OCI-LY7 (cell line): ENCODE measurements around the gene LRGUK. TPM values are rescaled to one million over a fixed set of nuclear protein-coding genes. Genes with fewer than 3 reads are reported as not detected.

Experiments used
- BruUV-seq: library from RNA; stranded (reverse); fragments of 400-500 nt; replicated peaks from 2 replicates; lab custom pipeline; 2021; lab: Mats Ljungman, UMichigan
- CTCF ChIA-PET: fragments of 300-600 bp; sonication (Branson Sonifier 250); formaldehyde crosslinking; loops from one replicate; lab custom pipeline; 2022; ENCODE audit warnings: antibody characterized with exemption; ENCODE audit not compliant: unreplicated experiment; lab: Charles Lee
- POLR2A ChIA-PET: fragments of 300-600 bp; sonication (Branson Sonifier 250); formaldehyde crosslinking; loops from one replicate; lab custom pipeline; 2022; ENCODE audit warnings: antibody characterized with exemption; lab: Charles Lee
- DNase-seq: peaks from one replicate; pipeline ENCODE4 v3.0.0-alpha.2; 2015; ENCODE audit warnings: low spot score
- H2AFZ ChIP-seq: fragments of 200-600 bp; sonication (generic), shearing (Covaris generic); 2 replicates; pipeline ENCODE4 v1.6.1; 2014; ENCODE audit warnings: mild to moderate bottlenecking, antibody characterized with exemption, low read length, moderate library complexity
- H3K27ac ChIP-seq: fragments of 200-600 bp; sonication (generic); 2 replicates; pipeline ENCODE4 v1.5.1; 2014; ENCODE audit warnings: mixed run types, low read depth, mild to moderate bottlenecking, moderate library complexity, low read length, inconsistent platforms; ENCODE audit not compliant: poor library complexity, severe bottlenecking
- H3K36me3 ChIP-seq: fragments of 200-600 bp; sonication (generic); 2 replicates; pipeline ENCODE4 v1.6.1; 2014; ENCODE audit warnings: mild to moderate bottlenecking, antibody characterized with exemption, low read length, moderate library complexity, mixed read lengths; ENCODE audit not compliant: insufficient read depth
- H3K4me1 ChIP-seq: fragments of 200-600 bp; sonication (generic); 2 replicates; pipeline ENCODE4 v1.5.1; 2014; ENCODE audit warnings: mild to moderate bottlenecking, low read length; ENCODE audit not compliant: insufficient read depth, poor library complexity, severe bottlenecking
- H3K4me2 ChIP-seq: fragments of 200-600 bp; sonication (generic); 2 replicates; pipeline ENCODE4 v1.6.1; 2014; ENCODE audit warnings: mild to moderate bottlenecking, low read length
- H3K4me3 ChIP-seq: fragments of 200-600 bp; sonication (generic); 2 replicates; pipeline ENCODE4 v1.5.1; 2014; ENCODE audit warnings: mild to moderate bottlenecking, low read depth, low read length; ENCODE audit not compliant: poor library complexity, severe bottlenecking
- H3K79me2 ChIP-seq: fragments of 200-600 bp; sonication (generic); 2 replicates; pipeline ENCODE4 v1.6.1; 2016; ENCODE audit warnings: low read depth, mild to moderate bottlenecking, low read length, moderate library complexity, mixed read lengths; ENCODE audit not compliant: insufficient read depth
- H3K9me2 ChIP-seq: fragments of 200-600 bp; sonication (generic); 2 replicates; pipeline ENCODE4 v1.6.1; 2016; ENCODE audit warnings: mild to moderate bottlenecking, low read length, mixed read lengths; ENCODE audit not compliant: insufficient read depth
- H3K9me3 ChIP-seq: fragments of 200-600 bp; sonication (generic); 2 replicates; pipeline ENCODE4 v1.6.1; 2014; ENCODE audit warnings: mild to moderate bottlenecking, mixed run types, low read length, mixed read lengths
- H4K20me1 ChIP-seq: fragments of 200-600 bp; sonication (generic); 2 replicates; pipeline ENCODE4 v1.6.1; 2014; ENCODE audit warnings: mild to moderate bottlenecking, antibody characterized with exemption, low read length, moderate library complexity, mixed read lengths; ENCODE audit not compliant: insufficient read depth
- EZH2phosphoT487 ChIP-seq: fragments of 200-600 bp; sonication (generic); IDR thresholded peaks from 2 replicates; pipeline ENCODE4 v1.6.1; 2018; ENCODE audit warnings: low read depth, borderline replicate concordance, mild to moderate bottlenecking, mixed run types, antibody characterized with exemption, low read length, moderate library complexity, mixed read lengths
- intact Hi-C: fragments of 100-400 bp; cut with micrococcal nuclease; formaldehyde crosslinking; loops from one replicate; pipeline ENCODE4 v1.10.0; 2022; ENCODE audit not compliant: unreplicated experiment
- total RNA-seq, 2 experiments: library from RNA; depleted of rRNA in 1 of 2; stranded (reverse); fragments of >200 nt in 1 of 2; shearing (Covaris generic) in 1 of 2; gene quantifications; 2 replicates each; pipeline ENCODE4 v1.2.3, GENCODE V29; 2014 to 2022
- TF ChIP-seq, protein P1 (sequence below): fragments of 200-600 bp; sonication (generic); conservative IDR thresholded peaks from 2 replicates; pipeline ENCODE4 v1.5.1; 2014; ENCODE audit warnings: mild to moderate bottlenecking, antibody characterized with exemption, low read length, moderate library complexity, mixed read lengths

Gene LRGUK
- total RNA-seq, 2 experiments from 2014 or later = 0.46 to 0.95 TPM

DNA sequence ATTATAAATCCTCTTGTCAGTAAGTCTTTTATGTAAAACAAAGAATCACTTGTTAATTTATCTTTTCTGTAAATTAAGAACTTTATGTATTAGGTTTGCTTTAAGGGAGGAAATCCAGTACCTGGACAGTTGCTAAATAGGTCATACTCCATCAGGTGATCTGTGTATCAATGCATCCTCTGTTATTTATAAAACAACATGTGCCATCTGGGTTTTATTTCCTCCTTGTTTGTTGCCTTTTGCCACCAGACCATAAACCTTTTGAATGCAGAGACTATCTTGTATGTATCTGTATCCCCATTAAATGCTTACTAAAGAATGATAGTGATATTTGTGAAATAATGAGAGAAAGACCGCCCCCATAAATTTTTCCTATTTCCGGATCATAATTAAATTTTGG lies 119.6 kb downstream of the LRGUK start:
- peak overlapping the region; percentile 59 for H3K4me2 ChIP-seq
- H4K20me1 ChIP-seq = no peaks in the 10 kb centered on the region
- ChIA-PET POLR2A (no interaction called here), CTCF (interaction anchor here (1.2 kb wide), 1 partner anchor 70 kb away, joined by 4 read pairs; the partner anchor contains the start of gene SLC35B4)
- no peaks in the 10 kb centered on the region for H3K9me2 ChIP-seq
- peak; percentile 26 for DNase-seq
- peak overlapping the region; percentile 44 for H3K4me3 ChIP-seq
- BruUV-seq = no TSS peak
- H3K36me3 ChIP-seq = no peaks in the 10 kb centered on the region
- H3K79me2 ChIP-seq = no peaks in the 10 kb centered on the region
- no peaks in the 10 kb centered on the region for H3K9me3 ChIP-seq
- H2AFZ ChIP-seq = peak overlapping the region; percentile 40; the same call in 1 of the 2 replicates
- H3K27ac ChIP-seq = peak overlapping the region; percentile 74
- intact Hi-C loops = loop anchor here (1.0 to 5.0 kb wide), 5 partner anchors 47 to 211 kb away; partner anchors contain the start of genes AKR1B1 and SLC35B4
- peaks cover 41% of the 10 kb centered on the region for H3K4me1 ChIP-seq
- TF ChIP-seq EZH2phosphoT487 = no peak

DNA sequence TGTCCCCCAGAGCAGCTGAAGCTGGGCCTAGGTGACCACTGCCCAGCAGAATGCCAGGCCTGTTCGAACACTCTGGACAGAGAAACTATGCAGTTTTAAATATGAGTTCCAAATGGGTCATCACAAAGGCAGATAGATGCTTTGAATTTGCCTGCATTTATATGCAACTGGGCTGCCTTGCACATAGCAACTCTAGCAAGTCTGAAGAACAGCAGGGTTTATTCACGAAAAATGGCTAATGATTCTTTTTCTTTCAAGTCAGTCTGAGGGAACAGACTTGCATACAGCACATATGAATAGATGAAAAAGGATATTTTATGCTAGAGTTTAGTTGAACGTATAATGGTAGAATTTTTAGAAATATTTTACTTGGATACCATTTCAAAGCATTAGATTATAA lies 121.1 kb downstream of the LRGUK start:
- POLR2A ChIA-PET = interaction anchor here (0.9 kb wide), 1 partner anchor 146 kb away, joined by 4 read pairs; no protein-coding TSS in a partner anchor
- TF ChIP-seq EZH2phosphoT487 = no peak
- TF ChIP-seq, protein P1, sequence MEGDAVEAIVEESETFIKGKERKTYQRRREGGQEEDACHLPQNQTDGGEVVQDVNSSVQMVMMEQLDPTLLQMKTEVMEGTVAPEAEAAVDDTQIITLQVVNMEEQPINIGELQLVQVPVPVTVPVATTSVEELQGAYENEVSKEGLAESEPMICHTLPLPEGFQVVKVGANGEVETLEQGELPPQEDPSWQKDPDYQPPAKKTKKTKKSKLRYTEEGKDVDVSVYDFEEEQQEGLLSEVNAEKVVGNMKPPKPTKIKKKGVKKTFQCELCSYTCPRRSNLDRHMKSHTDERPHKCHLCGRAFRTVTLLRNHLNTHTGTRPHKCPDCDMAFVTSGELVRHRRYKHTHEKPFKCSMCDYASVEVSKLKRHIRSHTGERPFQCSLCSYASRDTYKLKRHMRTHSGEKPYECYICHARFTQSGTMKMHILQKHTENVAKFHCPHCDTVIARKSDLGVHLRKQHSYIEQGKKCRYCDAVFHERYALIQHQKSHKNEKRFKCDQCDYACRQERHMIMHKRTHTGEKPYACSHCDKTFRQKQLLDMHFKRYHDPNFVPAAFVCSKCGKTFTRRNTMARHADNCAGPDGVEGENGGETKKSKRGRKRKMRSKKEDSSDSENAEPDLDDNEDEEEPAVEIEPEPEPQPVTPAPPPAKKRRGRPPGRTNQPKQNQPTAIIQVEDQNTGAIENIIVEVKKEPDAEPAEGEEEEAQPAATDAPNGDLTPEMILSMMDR = no peak
- Histone ChIP-seq H3K27ac (no peak overlapping the region), H3K4me3 (no peak overlapping the region), H3K4me2 (peak overlapping the region; percentile 59), H2AFZ (peak overlapping the region; percentile 58; the same call in 1 of the 2 replicates), H3K9me2 (no peaks in the 10 kb centered on the region), H3K4me1 (peaks cover 41% of the 10 kb centered on the region), H3K79me2 (no peaks in the 10 kb centered on the region), H4K20me1 (no peaks in the 10 kb centered on the region), H3K9me3 (no peaks in the 10 kb centered on the region), H3K36me3 (no peaks in the 10 kb centered on the region)
- no TSS peak for BruUV-seq
- no peak for DNase-seq
- intact Hi-C loops = loop anchor here (5.0 kb wide), 2 partner anchors 161 to 209 kb away; partner anchors contain the start of gene AKR1B1
- CTCF ChIA-PET = interaction anchor here (1.2 kb wide), 1 partner anchor 69 kb away, joined by 4 read pairs; the partner anchor contains the start of gene SLC35B4

DNA sequence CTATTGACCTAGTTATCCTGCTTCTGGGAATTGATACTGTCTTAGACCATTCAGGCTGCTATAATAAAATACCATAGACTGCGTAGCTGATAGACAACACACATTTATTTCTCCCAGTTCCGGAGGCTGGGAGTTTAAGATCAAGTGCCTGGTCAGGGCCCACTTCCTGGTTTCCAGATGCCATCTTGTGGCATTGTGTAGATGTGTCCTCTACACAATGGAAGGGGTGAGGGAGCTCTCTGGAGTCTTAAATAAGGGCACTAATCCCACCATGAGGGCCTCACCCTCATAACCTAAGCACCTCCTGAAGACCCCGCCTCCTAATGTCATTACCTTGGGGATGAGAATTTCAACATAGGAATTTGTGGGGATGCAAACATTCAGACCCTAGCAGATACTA lies 127.2 kb downstream of the LRGUK start:
- H3K4me1 ChIP-seq = no peaks in the 10 kb centered on the region
- no TSS peak for BruUV-seq
- H4K20me1 ChIP-seq = no peaks in the 10 kb centered on the region
- H3K79me2 ChIP-seq = no peaks in the 10 kb centered on the region
- H3K9me2 ChIP-seq = no peaks in the 10 kb centered on the region
- no peak overlapping the region for H3K4me3 ChIP-seq
- ChIA-PET CTCF (no interaction called here), POLR2A (interaction anchor here (0.8 to 1.5 kb wide), 3 partner anchors 21 to 375 kb away, joined by 3 to 5 read pairs (median 3); no protein-coding TSS in a partner anchor)
- H3K36me3 ChIP-seq = no peaks in the 10 kb centered on the region
- H3K4me2 ChIP-seq = no peak overlapping the region
- H3K27ac ChIP-seq = no peak overlapping the region
- no peaks in the 10 kb centered on the region for H3K9me3 ChIP-seq
- intact Hi-C loops = loop anchor here (5.0 kb wide), 1 partner anchor 112 kb away; no protein-coding TSS in a partner anchor
- no peak overlapping the region for H2AFZ ChIP-seq
- DNase-seq = peak; percentile 48
- TF ChIP-seq, protein P1 = peak; percentile 73
- TF ChIP-seq EZH2phosphoT487 = no peak
